ENCODE data around the gene MRPS27. TPM values are rescaled to one million over a fixed set of nuclear protein-coding genes. Genes with fewer than 3 reads are reported as not detected.

Gene MRPS27
- total RNA-seq, 1 donor from 2014 or later = 37.0 TPM

DNA sequence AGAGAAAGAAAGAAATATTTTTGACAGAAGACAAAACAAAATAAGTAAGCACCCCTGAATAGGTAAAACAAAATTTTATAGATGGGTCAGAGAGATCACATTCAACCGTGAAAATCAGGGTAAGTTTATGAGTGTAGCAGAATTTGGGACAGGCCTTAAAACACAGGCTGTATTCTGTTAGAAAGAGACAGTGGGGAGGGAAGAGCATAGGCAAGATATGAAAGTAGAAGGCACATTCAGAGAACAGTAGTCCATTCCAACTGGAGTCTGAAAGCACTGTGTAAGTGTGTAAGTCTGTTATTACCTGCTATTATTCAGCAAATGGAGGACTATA lies 38.6 kb downstream of the MRPS27 start:
- Mint-ChIP-seq H3K4me1 (ENCODE audit: low read depth, unreplicated experiment) (peaks cover 15% of the 10 kb centered on the region), H3K4me3 (ENCODE audit: unreplicated experiment) (no peak overlapping the region), H3K27ac (ENCODE audit: unreplicated experiment) (peak overlapping the region; percentile 87), H3K36me3 (ENCODE audit: low read depth, unreplicated experiment) (peaks cover 14% of the 10 kb centered on the region), H3K9me3 (ENCODE audit: unreplicated experiment) (peaks cover 7% of the 10 kb centered on the region), H3K27me3 (ENCODE audit: low read depth, unreplicated experiment) (no peaks in the 10 kb centered on the region)
- peaks cover 3% of the 10 kb centered on the region for H3K79me2 ChIP-seq (ENCODE audit: insufficient read depth, low read length)
- TF ChIP-seq, protein P1, sequence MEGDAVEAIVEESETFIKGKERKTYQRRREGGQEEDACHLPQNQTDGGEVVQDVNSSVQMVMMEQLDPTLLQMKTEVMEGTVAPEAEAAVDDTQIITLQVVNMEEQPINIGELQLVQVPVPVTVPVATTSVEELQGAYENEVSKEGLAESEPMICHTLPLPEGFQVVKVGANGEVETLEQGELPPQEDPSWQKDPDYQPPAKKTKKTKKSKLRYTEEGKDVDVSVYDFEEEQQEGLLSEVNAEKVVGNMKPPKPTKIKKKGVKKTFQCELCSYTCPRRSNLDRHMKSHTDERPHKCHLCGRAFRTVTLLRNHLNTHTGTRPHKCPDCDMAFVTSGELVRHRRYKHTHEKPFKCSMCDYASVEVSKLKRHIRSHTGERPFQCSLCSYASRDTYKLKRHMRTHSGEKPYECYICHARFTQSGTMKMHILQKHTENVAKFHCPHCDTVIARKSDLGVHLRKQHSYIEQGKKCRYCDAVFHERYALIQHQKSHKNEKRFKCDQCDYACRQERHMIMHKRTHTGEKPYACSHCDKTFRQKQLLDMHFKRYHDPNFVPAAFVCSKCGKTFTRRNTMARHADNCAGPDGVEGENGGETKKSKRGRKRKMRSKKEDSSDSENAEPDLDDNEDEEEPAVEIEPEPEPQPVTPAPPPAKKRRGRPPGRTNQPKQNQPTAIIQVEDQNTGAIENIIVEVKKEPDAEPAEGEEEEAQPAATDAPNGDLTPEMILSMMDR (IDR thresholded peaks at IDR 0.05; ENCODE audit: insufficient read depth, low read depth, low read length) = no peak
- TF ChIP-seq EZH2 (IDR thresholded peaks at IDR 0.05; ENCODE audit: insufficient read depth, low read length) = no peak
- no peak overlapping the region for H2AFZ ChIP-seq (ENCODE audit: low read depth, low read length)
- H3K27me3 ChIP-seq (ENCODE audit: insufficient read depth, low read length) = no peaks in the 10 kb centered on the region
- H3K4me3 ChIP-seq (ENCODE audit: insufficient read depth, low read depth, low read length) = no peak overlapping the region
- no peak overlapping the region for H3K27ac ChIP-seq (ENCODE audit: low read depth, low read length)
- peaks cover 4% of the 10 kb centered on the region for H3K36me3 ChIP-seq (ENCODE audit: insufficient read depth, low read length)
- FAIRE-seq (no peak), DNase-seq (ENCODE audit: low read depth) (no peak)
- H3K9me3 ChIP-seq (ENCODE audit: insufficient read depth, low read depth, low read length) = no peaks in the 10 kb centered on the region
- H3K9ac ChIP-seq (ENCODE audit: low read length) = no peak overlapping the region
- no peaks in the 10 kb centered on the region for H4K20me1 ChIP-seq (ENCODE audit: insufficient read depth, low read length)
- H3K4me2 ChIP-seq (ENCODE audit: low read length) = no peak overlapping the region
- H3K4me1 ChIP-seq (ENCODE audit: insufficient read depth, low read length) = no peaks in the 10 kb centered on the region

DNA sequence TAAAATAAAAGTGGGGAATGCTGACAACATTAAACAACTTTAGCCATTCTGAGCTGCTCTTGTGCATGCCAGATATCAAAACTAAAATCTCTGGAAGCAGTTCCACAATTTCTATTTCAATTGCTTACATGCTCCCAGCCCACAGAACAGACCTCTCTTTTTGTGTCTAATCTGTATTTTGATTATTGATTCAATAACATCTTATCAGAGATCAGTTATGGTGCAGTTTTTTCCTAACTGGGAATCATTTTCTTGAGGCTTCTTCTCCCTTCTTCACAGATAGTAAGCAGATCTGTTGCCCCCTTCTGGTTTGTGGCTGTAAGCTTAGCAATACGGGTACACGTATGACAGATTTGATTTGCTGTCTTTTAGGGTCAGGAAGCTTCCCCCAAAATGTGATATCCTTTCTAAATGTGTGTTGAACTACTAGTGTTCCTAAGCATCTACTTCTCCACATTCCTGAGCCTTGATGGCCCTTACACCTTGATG lies 39.4 kb downstream of the MRPS27 start:
- H3K27ac ChIP-seq (ENCODE audit: low read depth, low read length) = no peak overlapping the region
- Mint-ChIP-seq H3K27me3 (ENCODE audit: low read depth, unreplicated experiment) (no peaks in the 10 kb centered on the region), H3K4me1 (ENCODE audit: low read depth, unreplicated experiment) (peaks cover 15% of the 10 kb centered on the region), H3K4me3 (ENCODE audit: unreplicated experiment) (no peak overlapping the region), H3K36me3 (ENCODE audit: low read depth, unreplicated experiment) (peaks cover 20% of the 10 kb centered on the region), H3K27ac (ENCODE audit: unreplicated experiment) (peak overlapping the region; percentile 87), H3K9me3 (ENCODE audit: unreplicated experiment) (peaks cover 12% of the 10 kb centered on the region)
- H2AFZ ChIP-seq (ENCODE audit: low read depth, low read length) = no peak overlapping the region
- peak; percentile 43 for DNase-seq (ENCODE audit: low read depth)
- H3K27me3 ChIP-seq (ENCODE audit: insufficient read depth, low read length) = no peaks in the 10 kb centered on the region
- peaks cover 4% of the 10 kb centered on the region for H3K36me3 ChIP-seq (ENCODE audit: insufficient read depth, low read length)
- no peak overlapping the region for H3K4me3 ChIP-seq (ENCODE audit: insufficient read depth, low read depth, low read length)
- H4K20me1 ChIP-seq (ENCODE audit: insufficient read depth, low read length) = no peaks in the 10 kb centered on the region
- FAIRE-seq = no peak
- H3K9ac ChIP-seq (ENCODE audit: low read length) = no peak overlapping the region
- H3K79me2 ChIP-seq (ENCODE audit: insufficient read depth, low read length) = peaks cover 7% of the 10 kb centered on the region
- TF ChIP-seq, protein P1 (IDR thresholded peaks at IDR 0.05; ENCODE audit: insufficient read depth, low read depth, low read length) = peak; percentile 74
- TF ChIP-seq EZH2 (IDR thresholded peaks at IDR 0.05; ENCODE audit: insufficient read depth, low read length) = no peak
- no peaks in the 10 kb centered on the region for H3K4me1 ChIP-seq (ENCODE audit: insufficient read depth, low read length)
- H3K4me2 ChIP-seq (ENCODE audit: low read length) = no peak overlapping the region
- no peaks in the 10 kb centered on the region for H3K9me3 ChIP-seq (ENCODE audit: insufficient read depth, low read depth, low read length)

DNA sequence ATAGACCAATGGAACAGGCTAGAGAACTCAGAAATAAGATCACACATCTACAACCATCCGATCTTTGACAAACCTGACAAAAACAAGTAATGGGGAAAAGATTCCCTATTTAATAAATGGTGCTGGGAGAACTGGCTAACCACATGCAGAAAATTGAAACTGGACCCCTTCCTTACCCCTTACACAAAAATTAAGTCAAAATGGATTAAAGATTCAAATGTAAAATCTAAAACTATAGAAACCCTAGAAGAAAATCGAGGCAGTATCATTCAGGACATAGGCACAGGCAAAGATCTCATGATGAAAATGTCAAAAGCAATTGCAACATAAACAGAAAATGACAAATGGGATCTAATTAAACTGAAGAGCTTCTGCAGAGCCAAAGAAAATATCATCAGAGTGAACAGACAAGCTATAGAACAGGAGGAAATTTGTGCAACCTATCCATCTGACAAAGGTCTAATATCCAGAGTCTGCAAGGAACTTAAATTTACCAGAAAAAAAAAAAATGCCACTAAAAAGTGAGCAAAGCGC lies 43.8 kb downstream of the MRPS27 start:
- DNase-seq (ENCODE audit: low read depth) (no peak), FAIRE-seq (no peak)
- no peaks in the 10 kb centered on the region for H4K20me1 ChIP-seq (ENCODE audit: insufficient read depth, low read length)
- Mint-ChIP-seq H3K4me1 (ENCODE audit: low read depth, unreplicated experiment) (peaks cover 8% of the 10 kb centered on the region), H3K4me3 (ENCODE audit: unreplicated experiment) (no peak overlapping the region), H3K9me3 (ENCODE audit: unreplicated experiment) (peaks cover 12% of the 10 kb centered on the region), H3K27me3 (ENCODE audit: low read depth, unreplicated experiment) (no peaks in the 10 kb centered on the region), H3K27ac (ENCODE audit: unreplicated experiment) (peak overlapping the region; percentile 4), H3K36me3 (ENCODE audit: low read depth, unreplicated experiment) (peaks cover 26% of the 10 kb centered on the region)
- H3K36me3 ChIP-seq (ENCODE audit: insufficient read depth, low read length) = peaks cover 3% of the 10 kb centered on the region
- no peak overlapping the region for H3K4me3 ChIP-seq (ENCODE audit: insufficient read depth, low read depth, low read length)
- no peaks in the 10 kb centered on the region for H3K27me3 ChIP-seq (ENCODE audit: insufficient read depth, low read length)
- H3K4me2 ChIP-seq (ENCODE audit: low read length) = no peak overlapping the region
- no peak for TF ChIP-seq EZH2 (IDR thresholded peaks at IDR 0.05; ENCODE audit: insufficient read depth, low read length)
- TF ChIP-seq, protein P1 (IDR thresholded peaks at IDR 0.05; ENCODE audit: insufficient read depth, low read depth, low read length) = no peak
- H3K79me2 ChIP-seq (ENCODE audit: insufficient read depth, low read length) = peaks cover 19% of the 10 kb centered on the region
- no peak overlapping the region for H2AFZ ChIP-seq (ENCODE audit: low read depth, low read length)
- no peaks in the 10 kb centered on the region for H3K4me1 ChIP-seq (ENCODE audit: insufficient read depth, low read length)
- no peak overlapping the region for H3K9ac ChIP-seq (ENCODE audit: low read length)
- H3K27ac ChIP-seq (ENCODE audit: low read depth, low read length) = no peak overlapping the region
- no peaks in the 10 kb centered on the region for H3K9me3 ChIP-seq (ENCODE audit: insufficient read depth, low read depth, low read length)
